Astrocyte of the cerebellum (primary cell): ENCODE results near the gene GPR101.

Experiments used
- DNase-seq: peaks from one replicate; pipeline ENCODE4 v3.0.0-alpha.2; 2011; ENCODE audit warnings: low read depth
- H3K4me3 ChIP-seq: 2 replicates; pipeline ENCODE4 v1.5.1; 2011; ENCODE audit warnings: mild to moderate bottlenecking, low read depth, low read length, moderate library complexity
- CTCF ChIP-seq: IDR thresholded peaks from 2 replicates; pipeline ENCODE4 v1.5.1; 2012; ENCODE audit warnings: low read length, low read depth, moderate library complexity, mild to moderate bottlenecking; ENCODE audit errors: missing control alignments
- in situ Hi-C: cut with HindIII; loops from 2 replicates; pipeline ENCODE4 v1.10.0; 2017; ENCODE audit warnings: low sequenced_read_pairs

The GPR101 gene

GRCh38 chrX:137058339-137059127 lies 24.7 kb upstream of the GPR101 start:
- in situ Hi-C loops: no loop called here
- no peak for DNase-seq
- no peak for TF ChIP-seq CTCF
- no peak overlapping the region for H3K4me3 ChIP-seq

- peak overlapping the region; percentile 44 for H3K4me3 ChIP-seq
- in situ Hi-C loops: no loop called here
- TF ChIP-seq CTCF: no peak
- DNase-seq: no peak
Measured at GRCh38 chrX:137052643-137053235, 18.9 kb upstream of the GPR101 start.

- DNase-seq: no peak
- TF ChIP-seq CTCF: peak; percentile 76
- H3K4me3 ChIP-seq: peak overlapping the region; percentile 44
- in situ Hi-C loops: no loop called here
Measured at GRCh38 chrX:137051978-137052642, 18.3 kb upstream of the GPR101 start.

- TF ChIP-seq CTCF: no peak
- no peak for DNase-seq
- in situ Hi-C loops: no loop called here
- no peak overlapping the region for H3K4me3 ChIP-seq
Measured at GRCh38 chrX:137044893-137045292, 11.1 kb upstream of the GPR101 start.

GRCh38 chrX:137043736-137044135 lies 9.9 kb upstream of the GPR101 start:
- no peak overlapping the region for H3K4me3 ChIP-seq
- no peak for TF ChIP-seq CTCF
- no peak for DNase-seq
- in situ Hi-C loops: no loop called here

- no peak overlapping the region for H3K4me3 ChIP-seq
- in situ Hi-C loops: no loop called here
- TF ChIP-seq CTCF: no peak
- DNase-seq: no peak
Measured at GRCh38 chrX:137041329-137041728, 7.5 kb upstream of the GPR101 start.
